IMR-90 (cell line): ENCODE data around the gene ZFYVE28. TPM values are rescaled to one million over a fixed set of nuclear protein-coding genes. Genes with fewer than 3 reads are reported as not detected.

ENCODE experiments used
- ATAC-seq: fragments of 200-7000 bp; cut with Tn5 transposase; 2 replicates; pipeline ENCODE4 v1.9.1; 2020; ENCODE audit warnings: low read depth, mild to moderate bottlenecking, moderate library complexity
- BruUV-seq: library from RNA; stranded (reverse); fragments of 400-500 nt; replicated peaks from 2 replicates; lab custom pipeline; 2021; lab: Mats Ljungman, UMichigan
- CTCF ChIA-PET: fragments of 300-600 bp; formaldehyde crosslinking; extraction: SDS; loops from one replicate; lab custom pipeline; 2021; ENCODE audit warnings: antibody characterized with exemption; lab: Yijun Ruan, JAX
- POLR2A ChIA-PET: fragments of 300-600 bp; sonication (Branson Sonifier 250); formaldehyde crosslinking; loops from one replicate; lab custom pipeline; 2022; ENCODE audit warnings: antibody characterized with exemption; ENCODE audit not compliant: unreplicated experiment; lab: Charles Lee
- DNase-seq: peaks from one replicate; pipeline ENCODE4 v3.0.0; 2013
- H2AFZ ChIP-seq: replicated peaks from 2 replicates; pipeline ENCODE3; 2013; ENCODE audit warnings: low read length, mild to moderate bottlenecking; ENCODE audit not compliant: poor library complexity
- H2AK5ac ChIP-seq: 2 replicates; pipeline ENCODE4 v1.6.1; 2013; ENCODE audit warnings: low read depth, low read length, inconsistent platforms
- H2AK9ac ChIP-seq: replicated peaks from 2 replicates; pipeline ENCODE3; 2013; ENCODE audit warnings: mild to moderate bottlenecking, low read depth, low read length, moderate library complexity; ENCODE audit not compliant: poor library complexity
- H2BK120ac ChIP-seq: 2 replicates; pipeline ENCODE4 v1.6.1; 2013; ENCODE audit warnings: low read depth, low read length, inconsistent platforms
- H2BK15ac ChIP-seq: 3 replicates; pipeline ENCODE4 v1.6.1; 2013; ENCODE audit warnings: low read depth, low read length, inconsistent platforms
- H2BK20ac ChIP-seq: 2 replicates; pipeline ENCODE4 v1.6.1; 2013; ENCODE audit warnings: low read depth, mild to moderate bottlenecking, inconsistent platforms, low read length, moderate library complexity
- H2BK5ac ChIP-seq: 2 replicates; pipeline ENCODE4 v1.6.1; 2013; ENCODE audit warnings: mild to moderate bottlenecking, low read depth, low read length, inconsistent platforms; ENCODE audit not compliant: poor library complexity, severe bottlenecking
- H3K14ac ChIP-seq: replicated peaks from 2 replicates; pipeline ENCODE4 v1.6.1; 2013; ENCODE audit warnings: low read depth, low read length, inconsistent platforms
- H3K18ac ChIP-seq: 2 replicates; pipeline ENCODE4 v1.6.1; 2013; ENCODE audit warnings: low read depth, low read length, control low read depth
- H3K23ac ChIP-seq: 2 replicates; pipeline ENCODE4 v1.6.1; 2013; ENCODE audit warnings: low read depth, low read length, inconsistent platforms
- H3K27ac ChIP-seq: 2 replicates; pipeline ENCODE4 v1.5.1; 2013; ENCODE audit warnings: mild to moderate bottlenecking, control low read depth, low read length; ENCODE audit not compliant: insufficient read depth
- H3K27me3 ChIP-seq: 2 replicates; pipeline ENCODE4 v1.6.1; 2013; ENCODE audit warnings: low read length; ENCODE audit not compliant: control insufficient read depth, insufficient read depth
- H3K36me3 ChIP-seq: 2 replicates; pipeline ENCODE4 v1.6.1; 2013; ENCODE audit warnings: low read length, mixed read lengths; ENCODE audit not compliant: control insufficient read depth, insufficient read depth
- H3K4ac ChIP-seq: 2 replicates; pipeline ENCODE4 v1.6.1; 2013; ENCODE audit warnings: low read depth, low read length, inconsistent platforms
- H3K4me1 ChIP-seq: 2 replicates; pipeline ENCODE4 v1.6.1; 2013; ENCODE audit warnings: low read length, mixed read lengths; ENCODE audit not compliant: control insufficient read depth, insufficient read depth
- H3K4me2 ChIP-seq: 2 replicates; pipeline ENCODE4 v1.6.1; 2013; ENCODE audit warnings: low read depth, mild to moderate bottlenecking, control low read depth, low read length, moderate library complexity
- H3K4me3 ChIP-seq: 2 replicates; pipeline ENCODE4 v1.5.1; 2013; ENCODE audit warnings: low read depth, mild to moderate bottlenecking, control low read depth, low read length, moderate library complexity; ENCODE audit not compliant: insufficient read depth
- H3K56ac ChIP-seq: 2 replicates; pipeline ENCODE4 v1.6.1; 2013; ENCODE audit warnings: low read length, inconsistent platforms; ENCODE audit not compliant: insufficient read depth; ENCODE audit errors: extremely low read depth
- H3K79me1 ChIP-seq, 2 experiments: 2 replicates each; pipeline ENCODE4 v1.6.1; 2013; ENCODE audit warnings: low read length in 2 of 2, inconsistent platforms in 1 of 2, low read depth in 1 of 2
- H3K9ac ChIP-seq: 2 replicates; pipeline ENCODE4 v1.6.1; 2013; ENCODE audit warnings: low read depth, low read length, control low read depth
- H3K9me1 ChIP-seq: 2 replicates; pipeline ENCODE4 v1.6.1; 2013; ENCODE audit warnings: low read length, inconsistent platforms; ENCODE audit not compliant: insufficient read depth
- H3K9me3 ChIP-seq: 2 replicates; pipeline ENCODE4 v1.6.1; 2013; ENCODE audit warnings: low read length; ENCODE audit not compliant: control insufficient read depth, insufficient read depth
- H4K20me1 ChIP-seq: 2 replicates; pipeline ENCODE4 v1.6.1; 2013; ENCODE audit warnings: low read length, inconsistent platforms; ENCODE audit not compliant: insufficient read depth
- H4K5ac ChIP-seq: 2 replicates; pipeline ENCODE4 v1.6.1; 2013; ENCODE audit warnings: mild to moderate bottlenecking, low read depth, low read length, control low read depth
- H4K8ac ChIP-seq, 2 experiments: 2 replicates each; pipeline ENCODE4 v1.6.1; 2013; ENCODE audit warnings: low read depth in 2 of 2, low read length in 2 of 2, control low read depth in 1 of 2, inconsistent platforms in 1 of 2
- H4K91ac ChIP-seq: 2 replicates; pipeline ENCODE4 v1.6.1; 2013; ENCODE audit warnings: low read depth, low read length, inconsistent platforms; ENCODE audit not compliant: insufficient read depth
- RCOR1 ChIP-seq: IDR thresholded peaks from 2 replicates; pipeline ENCODE4 v1.6.1; 2012; ENCODE audit warnings: mild to moderate bottlenecking, low read length, improper control_type of control experiment; ENCODE audit not compliant: insufficient replicate concordance
- USF2 ChIP-seq: fragments of 150-350 bp; IDR thresholded peaks from 2 replicates; pipeline ENCODE4 v1.6.1; 2017; ENCODE audit warnings: mild to moderate bottlenecking, antibody characterized with exemption, low read length, low read depth
- WGBS, 2 experiments: methylation state at CpG; one replicate each; pipeline versions ENCODE4 v1.1.5 to v1.1.7; 2013; ENCODE audit warnings: missing lambda C conversion rate in 2 of 2; ENCODE audit not compliant: insufficient read length in 1 of 2; ENCODE audit errors: extremely low coverage in 2 of 2; 5-methylcytosine and 5-hydroxymethylcytosine counted together
- dilution Hi-C: fragments of 300-500 bp; cut with HindIII; formaldehyde crosslinking; loops from one replicate; pipeline ENCODE4 v1.14.3; 2018; ENCODE audit warnings: low sequenced_read_pairs; ENCODE audit not compliant: unreplicated experiment
- in situ Hi-C: fragments of 300-500 bp; cut with MboI; formaldehyde crosslinking; loops from 3 replicates; pipeline ENCODE4 v1.14.3; 2019; ENCODE audit warnings: low sequenced_read_pairs, inconsistent platforms, mixed read lengths
- intact Hi-C: fragments of 100-400 bp; cut with micrococcal nuclease; formaldehyde crosslinking; loops from 2 replicates; pipeline ENCODE4 v1.10.0; 2022
- polyA plus RNA-seq, 3 experiments: library from polyadenylated mRNA; depleted of rRNA; stranded (reverse); fragments of >200 nt; gene quantifications; 2 replicates each; pipeline ENCODE4 v1.2.3, GENCODE V29; 2012; ENCODE audit warnings: low replicate concordance in 1 of 3
- total RNA-seq: library from RNA; depleted of rRNA; stranded (reverse); fragments of >200 nt; gene quantifications from 2 replicates; pipeline ENCODE4 v1.2.3, GENCODE V29; 2012

Gene ZFYVE28
- total and polyA plus RNA-seq, 2 of the 4 experiments (the other 2 are of a cell fraction), result 0.36 to 1.2 TPM

GRCh38 chr4:2359591-2360395 lies 58.7 kb downstream of the ZFYVE28 start (continued):
- TF ChIP-seq USF2, result no peak

GRCh38 chr4:2357821-2358745 lies 60.4 kb downstream of the ZFYVE28 start:
- Histone ChIP-seq H2BK20ac (no peak overlapping the region), H2BK5ac (no peak overlapping the region), H3K14ac (no peak overlapping the region), H3K9ac (no peak overlapping the region), H3K36me3 (no peaks in the 10 kb centered on the region), H3K79me1 (no peaks in the 10 kb centered on the region), H3K23ac (no peak overlapping the region), H3K4me3 (no peak overlapping the region), H4K8ac (no peak overlapping the region), H3K9me3 (no peaks in the 10 kb centered on the region), H3K56ac (no peak overlapping the region), H4K20me1 (peaks cover 9% of the 10 kb centered on the region), H2AFZ (peak overlapping the region; percentile 21), H3K4me1 (no peaks in the 10 kb centered on the region), H3K4me2 (no peak overlapping the region), H3K4ac (no peak overlapping the region), H3K27ac (no peak overlapping the region), H2AK9ac (no peak overlapping the region), H3K9me1 (peaks cover 2% of the 10 kb centered on the region; the same call in 1 of the 2 replicates), H2BK120ac (no peak overlapping the region), H3K27me3 (peaks cover 4% of the 10 kb centered on the region), H3K18ac (no peak overlapping the region), H2BK15ac (no peak overlapping the region), H4K5ac (no peak overlapping the region), H4K91ac (no peak overlapping the region), H2AK5ac (no peak overlapping the region)
- BruUV-seq, result no TSS peak
- intact Hi-C loops (no loop called here), dilution Hi-C loops (no loop called here), in situ Hi-C loops (no loop called here)
- no peak for TF ChIP-seq RCOR1
- ATAC-seq (no peak), DNase-seq (no peak)
- CTCF ChIA-PET, result no interaction called here
- 68% methylated on average over 6 of the region's 21 CpGs; no CpG with 5 or more reads in 1 of the 2 experiments for WGBS, 2 experiments
- POLR2A ChIA-PET, result no interaction called here
